Measurements from ENCODE around the gene IFT88. TPM values are rescaled to one million over a fixed set of nuclear protein-coding genes. Genes with fewer than 3 reads are reported as not detected.

Gene IFT88
- total RNA-seq (10 to 100 TPM in 2 of 4 donors, 1 to 10 TPM in 2; 9.3 to 12.9 (median 10.1) TPM), polyA plus RNA-seq (5.8 TPM)
- long read RNA-seq, donor 1, transcript IFT88-202 (26 exons, 2,856 nt), result major isoform, 20 of 43 reads
- long read RNA-seq, donor 1, partial matches to known transcripts, result 6 of 43 reads
- long read RNA-seq, donor 1, other reads (novel, unspliced or antisense), result 17 of 43 reads
- long read RNA-seq, donor 2, transcript IFT88-202 (26 exons, 2,856 nt), result major isoform, 6 of 9 reads
- long read RNA-seq, donor 2, partial matches to known transcripts, result 0 of 9 reads
- long read RNA-seq, donor 2, other reads (novel, unspliced or antisense), result 3 of 9 reads
- long read RNA-seq, donor 3, transcript IFT88-202 (26 exons, 2,856 nt), result major isoform, 9 of 42 reads
- long read RNA-seq, donor 3, partial matches to known transcripts, result 9 of 42 reads
- long read RNA-seq, donor 3, other reads (novel, unspliced or antisense), result 24 of 42 reads
- long read RNA-seq, donor 4, transcript IFT88-202 (26 exons, 2,856 nt), result major isoform, 8 of 14 reads
- long read RNA-seq, donor 4, partial matches to known transcripts, result 2 of 14 reads
- long read RNA-seq, donor 4, other reads (novel, unspliced or antisense), result 4 of 14 reads

GRCh38 chr13:20566898-20567874, at the start of gene IFT88:
Gene IFT88 (plus strand): TSS chr13:20567157. CDS start chr13:20574386, 7,229 bp downstream.
- intact Hi-C loops (cut with DNase I), result loop anchor here in 1 of 4 donors (5.0 kb wide), 1 partner anchor 40 kb away; the partner anchor contains the start of gene CRYL1
- no peaks in the 10 kb centered on the region for H3K9me3 ChIP-seq (ENCODE audit: control insufficient read depth, low read length)

GRCh38 chr13:20518660-20519100, 48.3 kb upstream of the IFT88 start:
- WGBS, result 50% methylated on average over 7 of the region's 7 CpGs
- H3K27ac ChIP-seq (ENCODE audit: low read length), result no peak overlapping the region

More at GRCh38 chr13:20566898-20567874, at the start of gene IFT88:
- Histone ChIP-seq H3K4me3 (ENCODE audit: low read length) (peak within 1 kb of the TSS; percentile 95), H3K4me1 (ENCODE audit: control insufficient read depth, insufficient read depth, low read length) (peaks cover 2% of the 10 kb centered on the region), H3K27ac (ENCODE audit: low read length) (peak within 1 kb of the TSS; percentile 100), H3K27me3 (ENCODE audit: control insufficient read depth, insufficient read depth) (no peaks in the 10 kb centered on the region)
- ATAC-seq (peak; percentile 98 to 99), DNase-seq (peak; percentile 92 to 96 (median 96))
- WGBS, result 1% methylated on average over 74 of the region's 74 CpGs

GRCh38 chr13:20519875-20520274, 47.1 kb upstream of the IFT88 start:
- ATAC-seq, result no peak
- Histone ChIP-seq H3K27me3 (ENCODE audit: control insufficient read depth, insufficient read depth) (no peaks in the 10 kb centered on the region), H3K4me3 (ENCODE audit: low read length) (no peak overlapping the region), H3K4me1 (ENCODE audit: control insufficient read depth, insufficient read depth, low read length) (peaks cover 5% of the 10 kb centered on the region), H3K9me3 (ENCODE audit: control insufficient read depth, low read length) (no peaks in the 10 kb centered on the region), H3K27ac (ENCODE audit: low read length) (no peak overlapping the region)
- intact Hi-C loops (cut with DNase I), result no loop called here
- WGBS, result 97% methylated on average over 1 of the region's 1 CpG
- DNase-seq, result no peak

More at GRCh38 chr13:20518660-20519100, 48.3 kb upstream of the IFT88 start:
- no peaks in the 10 kb centered on the region for H3K9me3 ChIP-seq (ENCODE audit: control insufficient read depth, low read length)
- DNase-seq (peak in 2 of 3 donors; percentile 60 to 61), ATAC-seq (peak; percentile 52 to 74)
- intact Hi-C loops (cut with DNase I), result no loop called here
- no peaks in the 10 kb centered on the region for H3K27me3 ChIP-seq (ENCODE audit: control insufficient read depth, insufficient read depth)
- no peak overlapping the region for H3K4me3 ChIP-seq (ENCODE audit: low read length)
- peaks cover 5% of the 10 kb centered on the region for H3K4me1 ChIP-seq (ENCODE audit: control insufficient read depth, insufficient read depth, low read length)

- no peak for ATAC-seq
- Histone ChIP-seq H3K27ac (ENCODE audit: low read length) (no peak overlapping the region), H3K9me3 (ENCODE audit: control insufficient read depth, low read length) (no peaks in the 10 kb centered on the region), H3K4me3 (ENCODE audit: low read length) (no peak overlapping the region), H3K27me3 (ENCODE audit: control insufficient read depth, insufficient read depth) (no peaks in the 10 kb centered on the region), H3K4me1 (ENCODE audit: control insufficient read depth, insufficient read depth, low read length) (peaks cover 5% of the 10 kb centered on the region)
- WGBS, result 89% methylated on average over 5 of the region's 5 CpGs
- intact Hi-C loops (cut with DNase I), result no loop called here
- no peak for DNase-seq
Measured at GRCh38 chr13:20521364-20522115, 45.4 kb upstream of the IFT88 start.

- H3K27ac ChIP-seq (ENCODE audit: low read length), result peak overlapping the region; percentile 25
- no peaks in the 10 kb centered on the region for H3K27me3 ChIP-seq (ENCODE audit: control insufficient read depth, insufficient read depth)
- peak; percentile 15 to 25 for ATAC-seq
- DNase-seq, result peak; percentile 31 to 73 (median 61)
- no peaks in the 10 kb centered on the region for H3K4me1 ChIP-seq (ENCODE audit: control insufficient read depth, insufficient read depth, low read length)
- H3K4me3 ChIP-seq (ENCODE audit: low read length), result peak overlapping the region; percentile 84
- 1% methylated on average over 37 of the region's 37 CpGs for WGBS
- H3K9me3 ChIP-seq (ENCODE audit: control insufficient read depth, low read length), result no peaks in the 10 kb centered on the region
- intact Hi-C loops (cut with DNase I), result loop anchor here in 1 of 4 donors (5.0 kb wide), 1 partner anchor 42 kb away; the partner anchor contains the start of gene IFT88
Measured at GRCh38 chr13:20525144-20525600, 41.8 kb upstream of the IFT88 start.

GRCh38 chr13:20525601-20526544, 41.1 kb upstream of the IFT88 start, which contains the start of gene CRYL1:
Gene CRYL1 (minus strand): TSS chr13:20525857. CDS start chr13:20525794, 63 bp downstream.
- no peaks in the 10 kb centered on the region for H3K9me3 ChIP-seq (ENCODE audit: control insufficient read depth, low read length)
- H3K27me3 ChIP-seq (ENCODE audit: control insufficient read depth, insufficient read depth), result no peaks in the 10 kb centered on the region
- DNase-seq (peak; percentile 85 to 94 (median 94)), ATAC-seq (peak; percentile 98 to 99)
- peak within 1 kb of the TSS; percentile 84 for H3K4me3 ChIP-seq (ENCODE audit: low read length)
- peak within 1 kb of the TSS; percentile 69 for H3K27ac ChIP-seq (ENCODE audit: low read length)
- intact Hi-C loops (cut with DNase I), result loop anchor here in 1 of 4 donors (5.0 kb wide), 1 partner anchor 41 kb away; the partner anchor contains the start of gene IFT88
- WGBS, result under 1% methylated on average over 89 of the region's 89 CpGs
- H3K4me1 ChIP-seq (ENCODE audit: control insufficient read depth, insufficient read depth, low read length), result no peaks in the 10 kb centered on the region

- Histone ChIP-seq H3K27me3 (ENCODE audit: control insufficient read depth, insufficient read depth) (no peaks in the 10 kb centered on the region), H3K9me3 (ENCODE audit: control insufficient read depth, low read length) (no peaks in the 10 kb centered on the region), H3K4me3 (ENCODE audit: low read length) (peak overlapping the region; percentile 84), H3K4me1 (ENCODE audit: control insufficient read depth, insufficient read depth, low read length) (no peaks in the 10 kb centered on the region), H3K27ac (ENCODE audit: low read length) (peak overlapping the region; percentile 53)
- 33% methylated on average over 6 of the region's 6 CpGs for WGBS
- peak in 1 of 2 donors; percentile 8 for ATAC-seq
- intact Hi-C loops (cut with DNase I), result loop anchor here in 1 of 4 donors (5.0 kb wide), 1 partner anchor 41 kb away; the partner anchor contains the start of gene IFT88
- no peak for DNase-seq
Measured at GRCh38 chr13:20526664-20527063, 40.3 kb upstream of the IFT88 start.

- intact Hi-C loops (cut with DNase I), result loop anchor here in 1 of 4 donors (5.0 kb wide), 1 partner anchor 39 kb away; the partner anchor contains the start of gene IFT88
- Histone ChIP-seq H3K27ac (ENCODE audit: low read length) (no peak overlapping the region), H3K4me3 (ENCODE audit: low read length) (no peak overlapping the region), H3K9me3 (ENCODE audit: control insufficient read depth, low read length) (no peaks in the 10 kb centered on the region), H3K4me1 (ENCODE audit: control insufficient read depth, insufficient read depth, low read length) (no peaks in the 10 kb centered on the region), H3K27me3 (ENCODE audit: control insufficient read depth, insufficient read depth) (no peaks in the 10 kb centered on the region)
- 86% methylated on average over 2 of the region's 2 CpGs for WGBS
- DNase-seq (no peak), ATAC-seq (no peak)
Measured at GRCh38 chr13:20528452-20528851, 38.5 kb upstream of the IFT88 start.

- Histone ChIP-seq H3K27me3 (ENCODE audit: control insufficient read depth, insufficient read depth) (no peaks in the 10 kb centered on the region), H3K4me1 (ENCODE audit: control insufficient read depth, insufficient read depth, low read length) (no peaks in the 10 kb centered on the region), H3K27ac (ENCODE audit: low read length) (no peak overlapping the region), H3K9me3 (ENCODE audit: control insufficient read depth, low read length) (no peaks in the 10 kb centered on the region), H3K4me3 (ENCODE audit: low read length) (no peak overlapping the region)
- intact Hi-C loops (cut with DNase I), result no loop called here
- DNase-seq (no peak), ATAC-seq (no peak)
- 83% methylated on average over 10 of the region's 10 CpGs for WGBS
Measured at GRCh38 chr13:20534038-20534608, 32.8 kb upstream of the IFT88 start.
